ENCODE measurements around the gene PRKAG3.

DNA sequence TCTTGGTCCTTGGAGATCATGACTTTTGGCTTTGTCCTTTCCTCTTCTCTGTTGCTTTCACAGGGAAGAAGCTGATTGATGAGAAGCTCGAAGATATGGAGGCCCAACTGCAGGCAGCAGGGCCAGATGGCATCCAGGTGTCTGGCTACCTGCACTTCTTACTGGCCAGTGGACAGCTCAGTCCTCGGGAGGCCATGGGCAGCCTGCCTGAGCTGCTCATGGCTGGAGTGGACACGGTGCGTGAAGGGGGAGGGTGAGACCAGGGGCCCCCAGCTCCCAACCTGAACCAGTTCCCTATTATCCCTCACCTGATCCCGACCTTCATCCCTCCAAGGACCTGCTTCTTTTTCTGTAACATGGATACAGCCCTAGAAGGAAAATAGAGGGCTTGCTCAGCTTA lies 18.7 kb downstream of the PRKAG3 start:
- TF ChIP-seq, protein P1, sequence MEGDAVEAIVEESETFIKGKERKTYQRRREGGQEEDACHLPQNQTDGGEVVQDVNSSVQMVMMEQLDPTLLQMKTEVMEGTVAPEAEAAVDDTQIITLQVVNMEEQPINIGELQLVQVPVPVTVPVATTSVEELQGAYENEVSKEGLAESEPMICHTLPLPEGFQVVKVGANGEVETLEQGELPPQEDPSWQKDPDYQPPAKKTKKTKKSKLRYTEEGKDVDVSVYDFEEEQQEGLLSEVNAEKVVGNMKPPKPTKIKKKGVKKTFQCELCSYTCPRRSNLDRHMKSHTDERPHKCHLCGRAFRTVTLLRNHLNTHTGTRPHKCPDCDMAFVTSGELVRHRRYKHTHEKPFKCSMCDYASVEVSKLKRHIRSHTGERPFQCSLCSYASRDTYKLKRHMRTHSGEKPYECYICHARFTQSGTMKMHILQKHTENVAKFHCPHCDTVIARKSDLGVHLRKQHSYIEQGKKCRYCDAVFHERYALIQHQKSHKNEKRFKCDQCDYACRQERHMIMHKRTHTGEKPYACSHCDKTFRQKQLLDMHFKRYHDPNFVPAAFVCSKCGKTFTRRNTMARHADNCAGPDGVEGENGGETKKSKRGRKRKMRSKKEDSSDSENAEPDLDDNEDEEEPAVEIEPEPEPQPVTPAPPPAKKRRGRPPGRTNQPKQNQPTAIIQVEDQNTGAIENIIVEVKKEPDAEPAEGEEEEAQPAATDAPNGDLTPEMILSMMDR (IDR thresholded peaks at IDR 0.05) = no peak
- TF ChIP-seq POLR2A (IDR thresholded peaks at IDR 0.05) = no peak
